Measurements from ENCODE around the gene LHFPL3.

The LHFPL3 gene

GRCh38 chr7:104857458-104858425 is 529.3 kb downstream of the LHFPL3 start:
- H3K27me3 ChIP-seq (replicated peaks): peaks cover 4% of the 10 kb centered on the region
- H3K36me3 ChIP-seq (replicated peaks): no peaks in the 10 kb centered on the region
- in situ Hi-C loops (cut with HindIII; ENCODE audit: low pct_ligation_motif_present, low sequenced_read_pairs): no loop called here
- no peak for TF ChIP-seq CTCF (IDR thresholded peaks at IDR 0.05; ENCODE audit: low read depth, low read length, missing control alignments)
- H3K4me3 ChIP-seq (ENCODE audit: low read depth, low read length): no peak overlapping the region
- H3K27ac ChIP-seq: no peak overlapping the region
- no peak for DNase-seq

DNA sequence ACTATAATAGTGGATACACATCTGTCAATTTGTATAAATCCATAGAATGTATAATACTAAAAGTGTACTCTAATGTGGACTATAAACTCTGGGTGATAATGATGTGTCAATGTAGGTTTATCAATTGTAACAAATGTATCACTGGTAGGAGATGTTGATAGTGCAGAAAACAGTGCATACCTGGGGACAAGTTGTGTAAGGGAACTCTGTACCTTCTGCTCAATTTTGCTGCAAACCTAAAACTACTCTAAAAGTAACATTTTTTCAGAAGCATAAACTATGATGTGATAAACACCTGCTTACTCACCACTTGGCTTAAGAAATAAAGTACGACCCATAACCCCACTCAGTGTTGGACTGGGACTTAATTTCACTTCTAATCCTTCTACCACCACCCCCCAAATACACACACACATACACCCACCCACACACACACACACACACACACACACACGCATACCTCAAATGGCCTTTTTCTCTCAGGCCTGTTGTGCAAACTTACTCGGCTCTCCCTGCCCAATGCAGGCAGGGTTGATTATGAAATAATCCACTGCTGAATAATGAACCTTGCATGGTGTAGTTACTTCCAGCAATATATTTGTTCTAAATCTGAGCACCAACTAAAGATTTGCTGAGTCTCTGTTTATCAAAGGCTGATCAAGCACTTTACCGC is 531.5 kb downstream of the LHFPL3 start:
- no peak overlapping the region for H3K4me3 ChIP-seq (ENCODE audit: low read depth, low read length)

GRCh38 chr7:104861729-104862390 is 533.5 kb downstream of the LHFPL3 start:
- peaks cover 4% of the 10 kb centered on the region for H3K27me3 ChIP-seq (replicated peaks)
- no peak for TF ChIP-seq CTCF (IDR thresholded peaks at IDR 0.05; ENCODE audit: low read depth, low read length, missing control alignments)
- H3K4me3 ChIP-seq (ENCODE audit: low read depth, low read length): no peak overlapping the region

More for the DNA sequence above, 531.5 kb downstream of the LHFPL3 start:
- TF ChIP-seq CTCF (IDR thresholded peaks at IDR 0.05; ENCODE audit: low read depth, low read length, missing control alignments): no peak
- in situ Hi-C loops (cut with HindIII; ENCODE audit: low pct_ligation_motif_present, low sequenced_read_pairs): no loop called here
- peaks cover 4% of the 10 kb centered on the region for H3K27me3 ChIP-seq (replicated peaks)
- DNase-seq: no peak
- H3K36me3 ChIP-seq (replicated peaks): no peaks in the 10 kb centered on the region
- no peak overlapping the region for H3K27ac ChIP-seq

DNA sequence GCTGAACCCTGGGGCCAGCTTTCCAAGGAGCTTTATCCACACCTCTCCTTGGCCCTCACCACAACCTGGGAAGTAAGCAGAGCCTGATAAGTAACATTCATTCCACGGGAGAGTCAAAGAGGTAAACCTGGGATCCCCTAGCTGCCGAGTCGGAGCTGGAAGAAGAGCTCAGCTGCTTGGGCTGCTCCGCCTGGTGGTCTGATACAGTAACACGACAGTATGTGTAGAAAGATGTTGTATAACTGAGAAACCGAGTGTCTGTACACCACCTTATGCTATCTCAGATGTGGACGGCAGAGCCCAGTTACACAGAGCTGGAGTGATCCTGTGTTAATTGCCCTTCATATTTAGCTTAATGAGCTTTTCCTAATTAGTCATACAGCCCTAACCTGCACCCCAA is 534.3 kb downstream of the LHFPL3 start:
- TF ChIP-seq CTCF (IDR thresholded peaks at IDR 0.05; ENCODE audit: low read depth, low read length, missing control alignments): peak; percentile 58
- no peaks in the 10 kb centered on the region for H3K36me3 ChIP-seq (replicated peaks)
- H3K27ac ChIP-seq: no peak overlapping the region
- in situ Hi-C loops (cut with HindIII; ENCODE audit: low pct_ligation_motif_present, low sequenced_read_pairs): no loop called here
- H3K27me3 ChIP-seq (replicated peaks): peaks cover 4% of the 10 kb centered on the region
- no peak overlapping the region for H3K4me3 ChIP-seq (ENCODE audit: low read depth, low read length)
- peak; percentile 5 for DNase-seq

More at GRCh38 chr7:104861729-104862390, 533.5 kb downstream of the LHFPL3 start:
- in situ Hi-C loops (cut with HindIII; ENCODE audit: low pct_ligation_motif_present, low sequenced_read_pairs): no loop called here
- Histone ChIP-seq H3K27ac (no peak overlapping the region), H3K36me3 (replicated peaks) (no peaks in the 10 kb centered on the region)
- no peak for DNase-seq

DNA sequence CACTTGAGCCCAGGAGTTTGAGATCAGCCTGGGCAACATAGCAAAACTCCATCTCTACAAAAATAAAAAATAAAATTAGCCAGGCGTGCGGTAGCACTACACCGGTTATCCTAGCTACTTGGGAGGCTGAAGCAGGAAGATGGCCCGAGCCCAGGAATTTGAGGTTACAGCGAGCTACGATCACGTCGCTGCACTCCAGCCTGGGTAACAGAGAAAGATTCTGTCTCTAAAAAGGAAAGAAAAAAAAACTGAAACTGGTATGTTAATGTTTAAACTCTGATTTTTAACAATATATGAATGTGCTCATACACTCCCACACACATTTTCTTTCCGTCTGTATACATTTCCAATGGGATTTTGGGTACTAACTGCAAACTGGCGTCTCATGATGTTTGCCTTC is 545.0 kb downstream of the LHFPL3 start:
- Histone ChIP-seq H3K36me3 (replicated peaks) (no peaks in the 10 kb centered on the region), H3K27ac (no peak overlapping the region), H3K27me3 (replicated peaks) (no peaks in the 10 kb centered on the region), H3K4me3 (ENCODE audit: low read depth, low read length) (no peak overlapping the region)
- no peak for DNase-seq
- in situ Hi-C loops (cut with HindIII; ENCODE audit: low pct_ligation_motif_present, low sequenced_read_pairs): no loop called here
- no peak for TF ChIP-seq CTCF (IDR thresholded peaks at IDR 0.05; ENCODE audit: low read depth, low read length, missing control alignments)

Data from brain microvascular endothelial cell (primary cell).